ENCODE results near the gene ZNF280D.

The ZNF280D gene

DNA sequence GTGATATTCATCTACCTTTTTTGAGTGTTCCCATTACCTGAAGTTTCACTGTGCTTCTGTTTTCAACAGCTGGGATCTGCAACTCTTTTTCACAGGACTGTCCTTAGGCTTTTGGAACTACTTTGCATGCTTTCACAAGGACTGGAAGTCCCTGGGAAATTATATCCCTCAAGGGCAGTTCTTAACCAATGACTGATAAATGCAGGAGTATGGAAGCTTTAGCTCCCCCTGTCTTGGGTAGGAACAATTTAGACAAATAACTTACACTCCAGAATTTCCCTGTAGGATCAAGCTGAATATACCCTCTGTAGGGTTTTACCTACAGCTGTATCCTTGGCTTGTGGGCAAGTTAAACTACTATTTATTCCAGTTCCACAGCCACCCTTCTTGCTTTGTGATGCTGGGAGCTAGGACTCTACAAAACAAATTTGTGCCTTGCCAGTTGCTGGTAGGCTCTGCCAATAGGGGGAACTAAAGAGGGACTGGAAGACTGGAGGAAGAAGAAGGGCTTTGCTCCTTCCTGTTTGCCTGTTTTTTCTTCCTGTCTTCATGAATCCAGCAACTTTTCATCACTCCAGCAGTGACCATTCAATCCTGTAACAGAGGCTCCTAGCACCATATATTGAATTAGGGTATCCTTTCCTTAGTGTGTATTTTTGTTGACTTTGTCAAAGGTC is 6.8 kb upstream of the ZNF280D start:
- Mint-ChIP-seq H3K4me1 (no peaks in the 10 kb centered on the region), H3K4me3 (no peak overlapping the region), H3K9me3 (no peaks in the 10 kb centered on the region), H3K27me3 (peaks cover 18% of the 10 kb centered on the region), H3K36me3 (ENCODE audit: insufficient read depth) (no peaks in the 10 kb centered on the region), H3K27ac (ENCODE audit: low read depth) (no peak overlapping the region)
- no peak for DNase-seq (ENCODE audit: low spot score in 2 of 2)
- no peak for ATAC-seq (replicated peaks; ENCODE audit: extremely low read depth, poor library complexity, severe bottlenecking)

GRCh38 chr15:56739474-56739873 is 6.2 kb upstream of the ZNF280D start:
- DNase-seq (ENCODE audit: low spot score in 2 of 2): no peak
- H3K4me1 Mint-ChIP-seq: no peaks in the 10 kb centered on the region
- peaks cover 11% of the 10 kb centered on the region for H3K27me3 Mint-ChIP-seq
- no peak overlapping the region for H3K4me3 Mint-ChIP-seq
- H3K27ac Mint-ChIP-seq (ENCODE audit: low read depth): no peak overlapping the region
- H3K36me3 Mint-ChIP-seq (ENCODE audit: insufficient read depth): peaks cover 2% of the 10 kb centered on the region
- no peaks in the 10 kb centered on the region for H3K9me3 Mint-ChIP-seq
- no peak for ATAC-seq (replicated peaks; ENCODE audit: extremely low read depth, poor library complexity, severe bottlenecking)

GRCh38 chr15:56737791-56738190 is 4.5 kb upstream of the ZNF280D start:
- no peaks in the 10 kb centered on the region for H3K27me3 Mint-ChIP-seq
- DNase-seq (ENCODE audit: low spot score in 2 of 2) (no peak), ATAC-seq (replicated peaks; ENCODE audit: extremely low read depth, poor library complexity, severe bottlenecking) (no peak)
- peaks cover 2% of the 10 kb centered on the region for H3K4me1 Mint-ChIP-seq
- no peak overlapping the region for H3K27ac Mint-ChIP-seq (ENCODE audit: low read depth)
- peaks cover 5% of the 10 kb centered on the region for H3K36me3 Mint-ChIP-seq (ENCODE audit: insufficient read depth)
- no peaks in the 10 kb centered on the region for H3K9me3 Mint-ChIP-seq
- H3K4me3 Mint-ChIP-seq: no peak overlapping the region

- no peaks in the 10 kb centered on the region for H3K9me3 Mint-ChIP-seq
- peaks cover 8% of the 10 kb centered on the region for H3K4me1 Mint-ChIP-seq
- no peaks in the 10 kb centered on the region for H3K27me3 Mint-ChIP-seq
- H3K36me3 Mint-ChIP-seq (ENCODE audit: insufficient read depth): peaks cover 7% of the 10 kb centered on the region
- DNase-seq (ENCODE audit: low spot score in 2 of 2) (no peak), ATAC-seq (replicated peaks; ENCODE audit: extremely low read depth, poor library complexity, severe bottlenecking) (no peak)
- H3K27ac Mint-ChIP-seq (ENCODE audit: low read depth): no peak overlapping the region
- no peak overlapping the region for H3K4me3 Mint-ChIP-seq
Measured at GRCh38 chr15:56736881-56737707, 3.8 kb upstream of the ZNF280D start.

- H3K4me3 Mint-ChIP-seq: no peak overlapping the region
- ATAC-seq (replicated peaks; ENCODE audit: extremely low read depth, poor library complexity, severe bottlenecking) (no peak), DNase-seq (ENCODE audit: low spot score in 2 of 2) (no peak)
- no peaks in the 10 kb centered on the region for H3K9me3 Mint-ChIP-seq
- peaks cover 16% of the 10 kb centered on the region for H3K4me1 Mint-ChIP-seq
- H3K27me3 Mint-ChIP-seq: no peaks in the 10 kb centered on the region
- H3K27ac Mint-ChIP-seq (ENCODE audit: low read depth): no peak overlapping the region
- H3K36me3 Mint-ChIP-seq (ENCODE audit: insufficient read depth): peaks cover 8% of the 10 kb centered on the region
Measured at GRCh38 chr15:56736308-56736707, 3.0 kb upstream of the ZNF280D start.

- no peaks in the 10 kb centered on the region for H3K27me3 Mint-ChIP-seq
- no peak overlapping the region for H3K4me3 Mint-ChIP-seq
- peaks cover 8% of the 10 kb centered on the region for H3K36me3 Mint-ChIP-seq (ENCODE audit: insufficient read depth)
- H3K4me1 Mint-ChIP-seq: peaks cover 23% of the 10 kb centered on the region
- H3K27ac Mint-ChIP-seq (ENCODE audit: low read depth): no peak overlapping the region
- H3K9me3 Mint-ChIP-seq: no peaks in the 10 kb centered on the region
- ATAC-seq (replicated peaks; ENCODE audit: extremely low read depth, poor library complexity, severe bottlenecking) (no peak), DNase-seq (ENCODE audit: low spot score in 2 of 2) (no peak)
Measured at GRCh38 chr15:56735589-56735988, 2.3 kb upstream of the ZNF280D start.

- H3K27me3 Mint-ChIP-seq: no peaks in the 10 kb centered on the region
- peaks cover 32% of the 10 kb centered on the region for H3K4me1 Mint-ChIP-seq
- H3K36me3 Mint-ChIP-seq (ENCODE audit: insufficient read depth): peaks cover 12% of the 10 kb centered on the region
- H3K9me3 Mint-ChIP-seq: no peaks in the 10 kb centered on the region
- DNase-seq (ENCODE audit: low spot score in 2 of 2) (no peak), ATAC-seq (replicated peaks; ENCODE audit: extremely low read depth, poor library complexity, severe bottlenecking) (no peak)
- peak overlapping the region; percentile 94 for H3K4me3 Mint-ChIP-seq
- H3K27ac Mint-ChIP-seq (ENCODE audit: low read depth): no peak overlapping the region
Measured at GRCh38 chr15:56734013-56734635, 815 bp upstream of the ZNF280D start.

GRCh38 chr15:56732886-56733135 is 498 bp downstream of the ZNF280D start:
- Mint-ChIP-seq H3K4me1 (peaks cover 36% of the 10 kb centered on the region), H3K4me3 (peak overlapping the region; percentile 94), H3K27ac (ENCODE audit: low read depth) (peak overlapping the region; percentile 97), H3K27me3 (no peaks in the 10 kb centered on the region), H3K9me3 (no peaks in the 10 kb centered on the region), H3K36me3 (ENCODE audit: insufficient read depth) (peaks cover 12% of the 10 kb centered on the region)
- no peak for DNase-seq (ENCODE audit: low spot score in 2 of 2)
- no peak for ATAC-seq (replicated peaks; ENCODE audit: extremely low read depth, poor library complexity, severe bottlenecking)

- DNase-seq (ENCODE audit: low spot score in 2 of 2) (no peak), ATAC-seq (replicated peaks; ENCODE audit: extremely low read depth, poor library complexity, severe bottlenecking) (no peak)
- H3K27me3 Mint-ChIP-seq: no peaks in the 10 kb centered on the region
- peaks cover 36% of the 10 kb centered on the region for H3K4me1 Mint-ChIP-seq
- no peaks in the 10 kb centered on the region for H3K9me3 Mint-ChIP-seq
- H3K36me3 Mint-ChIP-seq (ENCODE audit: insufficient read depth): peaks cover 12% of the 10 kb centered on the region
- H3K4me3 Mint-ChIP-seq: peak overlapping the region; percentile 94
- H3K27ac Mint-ChIP-seq (ENCODE audit: low read depth): peak overlapping the region; percentile 97
Measured at GRCh38 chr15:56732135-56732885, 999 bp downstream of the ZNF280D start.

DNA sequence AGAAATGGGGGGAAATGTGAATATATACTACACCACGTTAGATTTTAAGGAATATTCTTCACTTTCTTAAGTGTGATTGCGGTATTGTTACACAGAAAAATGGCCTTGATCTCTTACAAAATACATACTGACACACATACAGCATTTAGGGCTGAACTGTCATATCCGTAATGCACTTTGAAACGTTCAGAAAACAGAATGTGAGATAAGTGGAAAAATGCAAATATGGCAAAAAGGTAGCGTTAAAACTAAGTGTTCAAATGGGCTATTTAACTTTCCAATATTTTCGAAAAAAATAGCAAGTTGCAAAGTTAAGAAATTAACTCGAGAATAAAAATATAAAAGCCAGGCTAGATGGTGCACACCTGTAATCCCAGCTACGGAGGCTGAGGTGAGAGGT is 1.8 kb downstream of the ZNF280D start:
- H3K27ac Mint-ChIP-seq (ENCODE audit: low read depth): peak overlapping the region; percentile 10
- no peaks in the 10 kb centered on the region for H3K9me3 Mint-ChIP-seq
- peaks cover 40% of the 10 kb centered on the region for H3K4me1 Mint-ChIP-seq
- H3K4me3 Mint-ChIP-seq: peak overlapping the region; percentile 94
- no peak for ATAC-seq (replicated peaks; ENCODE audit: extremely low read depth, poor library complexity, severe bottlenecking)
- no peaks in the 10 kb centered on the region for H3K27me3 Mint-ChIP-seq
- no peak for DNase-seq (ENCODE audit: low spot score in 2 of 2)
- H3K36me3 Mint-ChIP-seq (ENCODE audit: insufficient read depth): peaks cover 14% of the 10 kb centered on the region

DNA sequence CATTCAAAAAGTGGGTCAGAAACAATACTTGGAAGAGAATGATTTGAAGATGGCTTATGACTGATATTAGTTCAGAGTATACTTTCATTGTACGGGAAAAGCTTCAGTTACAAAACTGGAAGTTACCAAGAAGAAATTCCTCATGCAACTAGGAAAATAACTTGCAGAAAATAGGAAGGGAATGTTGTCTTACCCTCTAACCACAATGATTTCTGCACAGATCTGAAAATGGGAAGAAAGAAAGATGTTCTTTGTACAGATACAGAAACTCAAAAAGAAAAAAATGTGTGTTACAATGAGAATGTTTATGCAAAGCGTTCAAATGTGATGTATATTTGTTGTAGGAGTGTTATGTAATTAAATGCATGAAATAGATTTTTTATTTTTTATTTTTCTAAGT is 3.7 kb downstream of the ZNF280D start:
- Mint-ChIP-seq H3K36me3 (ENCODE audit: insufficient read depth) (peaks cover 13% of the 10 kb centered on the region), H3K4me3 (no peak overlapping the region), H3K27ac (ENCODE audit: low read depth) (no peak overlapping the region), H3K9me3 (no peaks in the 10 kb centered on the region), H3K4me1 (peaks cover 50% of the 10 kb centered on the region), H3K27me3 (no peaks in the 10 kb centered on the region)
- ATAC-seq (replicated peaks; ENCODE audit: extremely low read depth, poor library complexity, severe bottlenecking) (no peak), DNase-seq (ENCODE audit: low spot score in 2 of 2) (no peak)

GRCh38 chr15:56725386-56725785 is 7.9 kb downstream of the ZNF280D start:
- Mint-ChIP-seq H3K36me3 (ENCODE audit: insufficient read depth) (peaks cover 8% of the 10 kb centered on the region), H3K27ac (ENCODE audit: low read depth) (no peak overlapping the region), H3K4me3 (no peak overlapping the region), H3K27me3 (no peaks in the 10 kb centered on the region), H3K9me3 (no peaks in the 10 kb centered on the region), H3K4me1 (peaks cover 49% of the 10 kb centered on the region)
- no peak for DNase-seq (ENCODE audit: low spot score in 2 of 2)
- no peak for ATAC-seq (replicated peaks; ENCODE audit: extremely low read depth, poor library complexity, severe bottlenecking)

Data from central memory CD8-positive, alpha-beta T cell (primary cell).